Cerebellar nuclear complex (tissue), 1 donor: ENCODE data around the gene F7.

Experiments used
- DNase-seq, 2 experiments: peaks; one replicate each; lab custom pipeline; 2025; lab: John Stamatoyannopoulos, UW

Gene F7

DNA sequence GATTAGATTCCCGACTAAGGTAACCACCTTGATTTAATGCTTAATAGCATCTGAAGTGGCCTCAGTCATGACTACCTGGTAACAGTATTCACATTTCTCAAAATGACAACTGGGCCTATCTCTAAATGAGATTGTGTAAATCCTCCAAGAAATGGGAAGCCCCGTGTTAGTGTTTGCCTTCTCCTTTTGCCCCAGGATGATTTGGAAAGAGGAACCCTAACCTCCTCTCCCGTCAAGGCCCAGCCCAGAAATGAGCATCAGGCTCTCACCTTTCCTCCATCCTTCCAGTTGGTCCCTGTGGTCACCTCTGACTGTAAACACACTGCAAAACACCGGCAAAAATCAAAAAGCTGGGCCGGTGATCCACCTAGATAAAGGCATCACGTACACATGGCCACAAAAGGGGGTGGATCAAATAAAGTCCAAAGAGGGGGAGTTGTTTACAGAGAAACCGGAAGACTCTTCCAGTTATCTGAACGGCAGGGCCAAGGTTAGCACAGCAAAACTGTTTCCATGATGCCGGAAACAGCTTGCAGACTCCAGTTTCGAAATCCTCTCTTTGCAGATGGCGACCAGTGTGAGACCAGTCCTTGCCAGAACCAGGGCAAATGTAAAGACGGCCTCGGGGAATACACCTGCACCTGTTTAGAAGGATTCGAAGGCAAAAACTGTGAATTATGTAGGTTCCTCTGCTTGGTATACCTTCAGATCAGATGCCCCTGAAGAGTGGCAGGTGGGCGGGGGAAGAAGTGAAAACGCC, 33.4 kb downstream of the F7 start:
- no peak for DNase-seq

GRCh38 chr13:113139577-113139976, 34.0 kb downstream of the F7 start:
- DNase-seq: no peak

DNA sequence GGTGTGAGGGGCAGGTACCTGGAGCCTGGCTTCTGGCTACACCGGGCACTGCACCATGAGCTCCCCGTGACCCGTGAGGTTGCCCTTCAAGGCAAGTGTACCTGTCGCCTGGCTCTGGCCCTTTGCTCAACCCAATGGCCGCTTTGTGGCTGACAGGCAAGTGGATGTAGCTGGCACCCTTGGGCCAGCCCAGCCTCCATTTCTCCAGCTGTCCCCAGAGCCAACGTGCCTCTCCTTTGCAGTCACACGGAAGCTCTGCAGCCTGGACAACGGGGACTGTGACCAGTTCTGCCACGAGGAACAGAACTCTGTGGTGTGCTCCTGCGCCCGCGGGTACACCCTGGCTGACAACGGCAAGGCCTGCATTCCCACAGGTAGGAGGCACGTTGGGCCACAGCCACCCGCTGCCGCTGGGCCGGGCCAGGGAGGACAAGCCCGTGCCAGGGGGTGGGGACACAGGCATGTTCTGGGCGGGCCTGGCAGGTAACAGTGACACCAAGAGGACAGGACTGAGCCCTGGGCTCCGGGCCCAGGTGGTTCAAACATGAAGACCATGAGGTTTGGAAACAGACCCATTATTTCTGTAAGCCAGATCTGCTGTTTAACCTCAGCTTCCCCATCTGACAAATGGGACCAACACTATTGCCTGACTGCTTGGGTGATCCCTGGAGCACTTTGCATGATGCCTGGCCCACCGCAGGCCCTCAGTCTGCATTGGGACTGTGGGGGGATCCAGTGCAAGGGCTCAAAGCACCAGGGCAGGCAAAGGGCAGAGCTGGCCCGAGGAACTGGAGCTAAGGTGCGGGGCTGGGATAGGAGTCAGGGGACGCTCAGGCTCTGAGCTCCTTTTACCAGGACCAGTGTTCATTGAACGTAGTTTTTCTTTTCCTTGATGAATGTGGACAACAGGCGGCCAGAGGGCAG, 35.3 kb downstream of the F7 start:
- no peak for DNase-seq

DNA sequence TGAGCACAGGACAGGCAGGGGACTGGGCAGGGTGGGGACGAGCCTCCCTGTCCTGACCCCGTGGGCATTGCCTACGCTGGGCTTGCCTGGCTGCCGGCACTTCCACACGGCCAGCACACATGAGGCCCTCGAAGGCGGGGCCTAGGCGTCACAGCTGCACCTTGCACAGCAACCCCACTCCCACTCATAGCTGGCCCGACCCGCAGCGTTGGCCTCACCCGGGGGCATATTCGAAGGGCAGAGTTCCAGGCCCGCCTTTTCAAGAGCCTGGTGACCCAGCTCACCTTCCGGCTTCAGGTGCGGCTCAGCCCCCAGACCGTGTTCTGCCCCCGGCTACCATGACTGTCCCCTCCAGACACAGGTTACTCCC, 36.0 kb downstream of the F7 start:
- no peak for DNase-seq

GRCh38 chr13:113142876-113143275, 37.3 kb downstream of the F7 start:
- DNase-seq: no peak

DNA sequence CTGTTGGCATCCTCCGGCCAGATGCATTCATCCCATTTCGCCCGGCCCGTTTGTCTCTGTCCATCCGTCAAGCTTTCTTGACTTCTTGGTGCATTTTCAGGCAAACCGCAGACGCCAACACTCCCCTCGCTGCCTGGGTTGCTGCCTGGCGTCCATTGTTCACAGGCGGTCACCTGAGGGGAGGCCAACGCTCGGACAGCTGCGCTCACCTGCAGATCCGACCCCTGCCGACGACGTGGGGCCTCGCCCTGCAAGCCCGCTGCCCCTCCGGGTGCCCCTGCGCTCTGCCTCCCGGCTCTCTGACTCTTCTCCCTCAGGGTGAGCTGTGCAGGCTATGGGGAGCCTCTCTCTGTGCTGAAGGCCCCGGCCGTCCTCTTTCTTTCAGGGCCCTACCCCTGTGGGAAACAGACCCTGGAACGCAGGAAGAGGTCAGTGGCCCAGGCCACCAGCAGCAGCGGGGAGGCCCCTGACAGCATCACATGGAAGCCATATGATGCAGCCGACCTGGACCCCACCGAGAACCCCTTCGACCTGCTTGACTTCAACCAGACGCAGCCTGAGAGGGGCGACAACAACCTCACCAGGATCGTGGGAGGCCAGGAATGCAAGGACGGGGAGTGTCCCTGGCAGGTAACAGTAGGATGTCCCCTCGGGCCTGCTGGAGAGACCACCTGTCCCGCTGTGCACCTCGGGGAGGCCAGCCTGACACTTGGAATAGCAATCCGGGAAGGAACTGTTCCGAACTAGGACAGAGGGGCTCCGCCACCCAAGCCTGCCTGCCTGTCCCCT, 38.1 kb downstream of the F7 start:
- no peak for DNase-seq

DNA sequence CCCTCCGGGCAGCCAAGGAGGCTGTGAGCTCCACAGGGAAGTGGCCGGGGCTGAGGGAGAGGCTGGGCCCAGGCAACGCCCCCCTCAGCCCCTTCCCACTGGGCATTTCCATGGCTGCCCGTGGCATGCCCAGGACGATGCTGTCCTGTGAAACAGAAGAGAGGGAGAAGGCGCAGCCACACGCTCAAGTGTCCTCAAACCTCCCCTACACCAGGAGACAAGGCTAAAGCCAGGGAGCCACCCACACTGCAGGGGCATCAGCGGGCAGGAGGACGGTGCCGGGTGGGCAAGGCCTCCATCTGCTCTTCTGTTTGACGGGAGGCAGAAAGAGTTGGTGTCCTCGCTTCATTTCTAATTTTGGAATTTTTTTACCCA, 38.7 kb downstream of the F7 start:
- DNase-seq: no peak

GRCh38 chr13:113145496-113145895, 39.9 kb downstream of the F7 start:
- DNase-seq: no peak

- no peak for DNase-seq
Observed at GRCh38 chr13:113145911-113146598, 40.5 kb downstream of the F7 start.

- DNase-seq: no peak
Observed at GRCh38 chr13:113146750-113147149, 41.2 kb downstream of the F7 start.

DNA sequence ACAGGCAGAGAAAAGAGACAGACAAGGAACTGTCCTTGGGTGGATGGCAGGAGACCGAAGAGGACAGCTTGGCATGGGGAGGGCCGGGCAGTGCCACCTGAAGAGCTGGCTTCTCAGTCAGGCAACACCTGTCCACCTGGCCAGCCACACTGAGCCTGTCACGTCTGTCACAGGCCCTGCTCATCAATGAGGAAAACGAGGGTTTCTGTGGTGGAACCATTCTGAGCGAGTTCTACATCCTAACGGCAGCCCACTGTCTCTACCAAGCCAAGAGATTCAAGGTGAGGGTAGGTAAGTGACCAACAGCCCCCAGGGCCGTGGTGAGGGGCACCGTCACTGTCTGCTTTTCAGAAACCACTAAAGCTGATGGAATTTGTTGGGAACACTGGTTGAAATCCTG, 41.6 kb downstream of the F7 start:
- no peak for DNase-seq

GRCh38 chr13:113148407-113148806, 42.8 kb downstream of the F7 start:
- no peak for DNase-seq

DNA sequence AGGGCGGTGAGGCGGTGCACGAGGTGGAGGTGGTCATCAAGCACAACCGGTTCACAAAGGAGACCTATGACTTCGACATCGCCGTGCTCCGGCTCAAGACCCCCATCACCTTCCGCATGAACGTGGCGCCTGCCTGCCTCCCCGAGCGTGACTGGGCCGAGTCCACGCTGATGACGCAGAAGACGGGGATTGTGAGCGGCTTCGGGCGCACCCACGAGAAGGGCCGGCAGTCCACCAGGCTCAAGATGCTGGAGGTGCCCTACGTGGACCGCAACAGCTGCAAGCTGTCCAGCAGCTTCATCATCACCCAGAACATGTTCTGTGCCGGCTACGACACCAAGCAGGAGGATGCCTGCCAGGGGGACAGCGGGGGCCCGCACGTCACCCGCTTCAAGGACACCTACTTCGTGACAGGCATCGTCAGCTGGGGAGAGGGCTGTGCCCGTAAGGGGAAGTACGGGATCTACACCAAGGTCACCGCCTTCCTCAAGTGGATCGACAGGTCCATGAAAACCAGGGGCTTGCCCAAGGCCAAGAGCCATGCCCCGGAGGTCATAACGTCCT, 43.4 kb downstream of the F7 start:
- DNase-seq: no peak

- no peak for DNase-seq
Observed at GRCh38 chr13:113149711-113150549, 44.3 kb downstream of the F7 start.

DNA sequence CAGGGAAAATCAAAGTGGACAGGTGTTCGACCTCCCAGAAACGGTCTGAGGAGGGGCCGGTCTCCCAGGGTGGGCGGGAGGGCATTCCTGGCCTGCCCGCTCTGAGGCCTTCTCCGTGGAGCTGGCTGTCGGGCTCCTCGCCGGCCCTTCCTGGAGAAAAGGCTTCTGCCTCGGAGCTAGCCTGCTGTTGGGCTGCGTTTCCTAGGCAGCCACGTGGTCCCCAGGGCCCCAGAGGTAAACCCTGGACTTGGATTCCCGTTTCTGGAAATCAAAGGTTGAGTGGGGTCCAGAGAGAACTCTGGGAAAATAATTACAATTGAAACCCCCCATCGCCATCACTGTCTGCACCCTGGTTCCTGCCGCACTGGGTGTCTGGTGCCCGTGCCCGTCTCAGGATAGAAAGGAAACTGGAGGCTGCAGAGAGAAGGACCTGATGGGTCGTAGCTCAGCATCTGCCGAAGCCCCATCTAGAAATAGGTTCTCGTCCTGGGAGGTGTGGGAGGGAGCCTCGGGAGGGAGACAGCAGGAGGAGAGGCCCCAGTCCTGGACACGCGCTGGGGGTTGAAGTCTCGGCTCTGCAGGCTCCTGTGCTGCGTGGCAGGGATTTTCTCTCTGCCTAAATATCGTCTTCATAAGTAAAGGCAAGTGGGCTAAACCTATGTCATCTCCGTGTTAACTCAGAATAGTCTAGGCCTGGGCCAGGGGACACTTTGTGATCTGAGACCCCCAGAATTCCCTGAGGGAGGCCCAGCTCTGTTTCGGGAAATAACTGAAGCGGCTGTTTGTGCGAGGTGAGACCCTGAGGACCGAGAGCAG, 45.2 kb downstream of the F7 start:
- no peak for DNase-seq

DNA sequence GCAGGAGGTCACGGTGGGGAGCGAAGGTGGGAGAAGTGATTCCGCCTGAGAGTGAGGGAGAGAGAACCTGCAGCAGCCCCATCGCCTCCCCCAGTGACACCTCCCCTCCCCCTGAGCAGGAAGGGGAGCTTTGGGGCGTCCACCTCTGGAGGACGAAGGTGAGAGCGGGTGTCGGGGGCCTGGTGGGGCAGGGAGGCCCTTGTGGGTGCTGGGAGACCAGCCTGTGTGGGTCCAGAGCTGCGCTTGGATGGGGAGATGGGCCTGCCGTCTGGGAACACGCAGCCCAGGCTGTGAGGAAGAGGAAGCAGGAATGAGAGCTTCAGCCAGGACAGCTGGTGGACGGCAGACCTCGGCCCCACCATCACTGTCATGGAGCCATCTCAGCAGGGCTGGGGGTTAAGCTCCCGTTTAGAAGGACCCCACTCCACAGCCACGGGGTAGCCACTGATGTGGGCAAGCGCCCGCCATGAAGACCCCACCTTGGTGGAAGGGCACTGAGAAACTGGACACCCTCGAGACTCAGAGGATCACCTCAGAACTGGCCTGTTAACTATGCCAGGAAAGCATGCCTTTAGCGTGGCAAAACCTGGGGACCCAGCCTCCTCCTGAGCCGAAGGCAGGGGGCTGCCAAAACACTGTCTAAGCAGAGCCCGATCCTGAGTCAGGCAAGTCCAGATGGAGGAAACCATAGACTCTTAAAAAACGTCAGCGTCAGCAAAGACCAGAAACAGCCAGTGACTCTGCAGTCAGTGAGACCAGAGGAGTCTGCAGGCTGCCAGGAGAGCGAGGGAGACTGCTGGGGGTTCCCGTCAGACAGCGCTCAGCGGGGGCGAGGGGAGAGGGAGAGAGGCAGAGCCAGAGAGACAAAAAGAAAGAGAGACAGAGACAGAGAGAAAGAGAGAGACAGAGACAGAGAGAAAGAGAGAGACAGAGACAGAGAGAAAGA, 46.4 kb downstream of the F7 start:
- DNase-seq: no peak

DNA sequence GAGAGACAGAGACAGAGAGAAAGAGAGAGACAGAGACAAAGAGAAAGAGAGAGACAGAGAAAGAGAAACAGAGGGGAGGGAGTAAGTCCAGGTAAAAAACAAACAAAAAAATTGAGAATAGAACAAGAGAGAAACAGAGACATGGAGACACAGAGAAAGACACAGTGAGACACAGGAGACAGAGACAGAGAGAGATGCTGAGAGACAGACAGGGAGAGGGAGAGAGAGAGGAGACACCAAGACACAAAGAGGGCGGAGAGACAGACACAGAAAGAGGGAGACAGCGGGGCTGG, 47.0 kb downstream of the F7 start:
- DNase-seq: no peak

- DNase-seq: peak in 1 of 2 experiments; percentile 49
Observed at GRCh38 chr13:113152984-113153809, 47.6 kb downstream of the F7 start.
